ENCODE results near the gene CIDEB. TPM values are rescaled to one million over a fixed set of nuclear protein-coding genes. Genes with fewer than 3 reads are reported as not detected.

The CIDEB gene
- total RNA-seq, 1 donor: 0.36 TPM

- Histone ChIP-seq H3K36me3 (ENCODE audit: insufficient read depth, low read length) (peaks cover 49% of the 10 kb centered on the region), H3K79me2 (ENCODE audit: insufficient read depth, low read length) (peaks cover 18% of the 10 kb centered on the region), H3K27me3 (ENCODE audit: insufficient read depth, low read length) (no peaks in the 10 kb centered on the region), H3K9me3 (ENCODE audit: low read depth, low read length) (no peaks in the 10 kb centered on the region), H3K27ac (ENCODE audit: low read depth, low read length) (peak overlapping the region; percentile 55), H3K4me3 (ENCODE audit: insufficient read depth, low read length) (peak overlapping the region; percentile 87), H4K20me1 (ENCODE audit: insufficient read depth, low read length) (peaks cover 2% of the 10 kb centered on the region), H2AFZ (ENCODE audit: low read length) (peak overlapping the region; percentile 93), H3K4me2 (ENCODE audit: insufficient read depth, low read length) (peak overlapping the region; percentile 95), H3K4me1 (ENCODE audit: insufficient read depth, low read length) (peaks cover 21% of the 10 kb centered on the region)
- peak; percentile 65 for DNase-seq (ENCODE audit: insufficient read length, low spot score, missing footprints)
- no peak for TF ChIP-seq CTCF (IDR thresholded peaks at IDR 0.05; ENCODE audit: extremely low read depth, low read depth, low read length)
These were observed 7.3 kb downstream of the CIDEB start for GRCh38 chr14:24300326-24300980.

GRCh38 chr14:24299255-24300191 lies 8.3 kb downstream of the CIDEB start, which contains the start of the genes DHRS1 and NOP9:
Gene DHRS1 (minus strand): TSS chr14:24299780. CDS start chr14:24299106, 674 bp downstream.
Gene NOP9 (plus strand): TSS chr14:24299850. CDS start chr14:24299955, 105 bp downstream.
- peaks cover 43% of the 10 kb centered on the region for H3K36me3 ChIP-seq (ENCODE audit: insufficient read depth, low read length)

GRCh38 chr14:24298892-24299254 lies 8.9 kb downstream of the CIDEB start:
- peak; percentile 97 for DNase-seq (ENCODE audit: insufficient read length, low spot score, missing footprints)
- peak overlapping the region; percentile 93 for H2AFZ ChIP-seq (ENCODE audit: low read length)
- no peaks in the 10 kb centered on the region for H3K9me3 ChIP-seq (ENCODE audit: low read depth, low read length)
- H3K79me2 ChIP-seq (ENCODE audit: insufficient read depth, low read length): peaks cover 18% of the 10 kb centered on the region
- H3K4me2 ChIP-seq (ENCODE audit: insufficient read depth, low read length): peak overlapping the region; percentile 95
- TF ChIP-seq CTCF (IDR thresholded peaks at IDR 0.05; ENCODE audit: extremely low read depth, low read depth, low read length): no peak
- peaks cover 21% of the 10 kb centered on the region for H3K4me1 ChIP-seq (ENCODE audit: insufficient read depth, low read length)
- no peaks in the 10 kb centered on the region for H3K27me3 ChIP-seq (ENCODE audit: insufficient read depth, low read length)
- H4K20me1 ChIP-seq (ENCODE audit: insufficient read depth, low read length): peaks cover 2% of the 10 kb centered on the region
- peaks cover 42% of the 10 kb centered on the region for H3K36me3 ChIP-seq (ENCODE audit: insufficient read depth, low read length)
- peak overlapping the region; percentile 76 for H3K27ac ChIP-seq (ENCODE audit: low read depth, low read length)
- H3K4me3 ChIP-seq (ENCODE audit: insufficient read depth, low read length): peak overlapping the region; percentile 87

More at GRCh38 chr14:24299255-24300191, 8.3 kb downstream of the CIDEB start, which contains the start of the genes DHRS1 and NOP9:
- no peak for TF ChIP-seq CTCF (IDR thresholded peaks at IDR 0.05; ENCODE audit: extremely low read depth, low read depth, low read length)
- Histone ChIP-seq H3K9me3 (ENCODE audit: low read depth, low read length) (no peaks in the 10 kb centered on the region), H4K20me1 (ENCODE audit: insufficient read depth, low read length) (peaks cover 2% of the 10 kb centered on the region), H3K4me2 (ENCODE audit: insufficient read depth, low read length) (peak within 1 kb of the TSS; percentile 95), H3K4me1 (ENCODE audit: insufficient read depth, low read length) (peaks cover 21% of the 10 kb centered on the region), H3K27me3 (ENCODE audit: insufficient read depth, low read length) (no peaks in the 10 kb centered on the region), H3K27ac (ENCODE audit: low read depth, low read length) (peak within 1 kb of the TSS; percentile 76), H3K79me2 (ENCODE audit: insufficient read depth, low read length) (peaks cover 18% of the 10 kb centered on the region), H3K4me3 (ENCODE audit: insufficient read depth, low read length) (peak within 1 kb of the TSS; percentile 87), H2AFZ (ENCODE audit: low read length) (peak within 1 kb of the TSS; percentile 93)
- peak; percentile 99 for DNase-seq (ENCODE audit: insufficient read length, low spot score, missing footprints)

Data from osteoblast (primary cell).